Stomach (tissue), 9 donors: ENCODE measurements around the gene PNPLA5. TPM values are rescaled to one million over a fixed set of nuclear protein-coding genes. Genes with fewer than 3 reads are reported as not detected.

Source experiments
- DNase-seq, 2 donors: peaks; one replicate each; pipeline versions ENCODE4 v3.0.0 to v3.0.0-alpha.2; 2013 to 2019
- H3K27ac ChIP-seq, 5 donors: fragments of 200-600 bp in 4 of 5; sonication (generic) in 4 of 5; one replicate each; pipeline ENCODE4 v1.5.1; 2013 to 2019; ENCODE audit warnings: mild to moderate bottlenecking in 1 of 5, moderate library complexity in 1 of 5
- H3K27me3 ChIP-seq, 3 donors: fragments of 200-600 bp; sonication (generic); one replicate each; pipeline ENCODE4 v1.5.1; 2017 to 2019; ENCODE audit warnings: mixed run types in 1 of 3
- H3K36me3 ChIP-seq, 4 donors: fragments of 200-600 bp; sonication (generic); 1 replicate in 3 of 4; 2 replicates in 1 of 4; pipeline ENCODE4 v1.5.1; 2016 to 2019
- H3K4me1 ChIP-seq, 4 donors: fragments of 200-600 bp; sonication (generic); one replicate each; pipeline ENCODE4 v1.5.1; 2016 to 2019
- H3K4me3 ChIP-seq, 4 donors: fragments of 200-600 bp; sonication (generic) in 3 of 4; one replicate each; pipeline ENCODE4 v1.5.1; 2016 to 2019; ENCODE audit warnings: mild to moderate bottlenecking in 1 of 4
- H3K9me3 ChIP-seq, 4 donors: fragments of 200-600 bp; sonication (generic); one replicate each; pipeline ENCODE4 v1.5.1; 2016 to 2019
- EP300 ChIP-seq: sonication (generic); formaldehyde crosslinking; IDR thresholded peaks from one replicate; pipeline ENCODE4 v1.6.1; 2017; ENCODE audit warnings: antibody characterized with exemption
- POLR2A ChIP-seq, 4 donors: fragments of 450-650 bp; IDR thresholded peaks; one replicate each; pipeline ENCODE4 v1.6.1; 2016; ENCODE audit warnings: antibody characterized with exemption in 4 of 4, control low read depth in 2 of 4, mild to moderate bottlenecking in 1 of 4, moderate library complexity in 1 of 4
- POLR2AphosphoS5 ChIP-seq, 3 donors: sonication (generic); formaldehyde crosslinking; IDR thresholded peaks; one replicate each; pipeline ENCODE4 v1.6.1; 2016; ENCODE audit warnings: antibody characterized with exemption in 3 of 3
- WGBS, 5 donors: extraction: QIAGEN DNeasy Blood & Tissue Kit in 3 of 5; methylation state at CpG; one replicate each; pipeline versions ENCODE4 v1.1.5 to v1.1.7; 2013 to 2018; 5-methylcytosine and 5-hydroxymethylcytosine counted together
- intact Hi-C: fragments of 100-400 bp; cut with DNase I; formaldehyde crosslinking; loops from one replicate; pipeline ENCODE4 v1.15.1; 2023; ENCODE audit warnings: low total_unique reads
- polyA plus RNA-seq, 3 donors: library from polyadenylated mRNA; stranded (reverse); fragments of 200-250 nt; gene quantifications; one replicate each; pipeline ENCODE4 v1.2.3, GENCODE V29; 2013
- total RNA-seq, 5 donors: library from RNA; depleted of rRNA; stranded (reverse); fragments of >200 nt; gene quantifications; one replicate each; pipeline versions ENCODE4 v1.1.0 to v1.2.3, GENCODE V29; 2014 to 2016
- TF ChIP-seq, protein P1 (sequence below), 7 experiments: fragments of 450-650 bp in 4 of 7; fragments of 200-600 bp in 3 of 7; sonication (generic) in 3 of 7; IDR thresholded peaks; one replicate each; pipeline ENCODE4 v1.5.1; 2016 to 2019; ENCODE audit warnings: antibody characterized with exemption in 7 of 7, control low read depth in 2 of 7, mild to moderate bottlenecking in 1 of 7
- donor health status: healthy with polysubstance abuse.
- donor health status: Bipolar disorder and iron deficiency.
- donor health status: healthy.

The PNPLA5 gene
- total and polyA plus RNA-seq, 8 donors: not detected

DNA sequence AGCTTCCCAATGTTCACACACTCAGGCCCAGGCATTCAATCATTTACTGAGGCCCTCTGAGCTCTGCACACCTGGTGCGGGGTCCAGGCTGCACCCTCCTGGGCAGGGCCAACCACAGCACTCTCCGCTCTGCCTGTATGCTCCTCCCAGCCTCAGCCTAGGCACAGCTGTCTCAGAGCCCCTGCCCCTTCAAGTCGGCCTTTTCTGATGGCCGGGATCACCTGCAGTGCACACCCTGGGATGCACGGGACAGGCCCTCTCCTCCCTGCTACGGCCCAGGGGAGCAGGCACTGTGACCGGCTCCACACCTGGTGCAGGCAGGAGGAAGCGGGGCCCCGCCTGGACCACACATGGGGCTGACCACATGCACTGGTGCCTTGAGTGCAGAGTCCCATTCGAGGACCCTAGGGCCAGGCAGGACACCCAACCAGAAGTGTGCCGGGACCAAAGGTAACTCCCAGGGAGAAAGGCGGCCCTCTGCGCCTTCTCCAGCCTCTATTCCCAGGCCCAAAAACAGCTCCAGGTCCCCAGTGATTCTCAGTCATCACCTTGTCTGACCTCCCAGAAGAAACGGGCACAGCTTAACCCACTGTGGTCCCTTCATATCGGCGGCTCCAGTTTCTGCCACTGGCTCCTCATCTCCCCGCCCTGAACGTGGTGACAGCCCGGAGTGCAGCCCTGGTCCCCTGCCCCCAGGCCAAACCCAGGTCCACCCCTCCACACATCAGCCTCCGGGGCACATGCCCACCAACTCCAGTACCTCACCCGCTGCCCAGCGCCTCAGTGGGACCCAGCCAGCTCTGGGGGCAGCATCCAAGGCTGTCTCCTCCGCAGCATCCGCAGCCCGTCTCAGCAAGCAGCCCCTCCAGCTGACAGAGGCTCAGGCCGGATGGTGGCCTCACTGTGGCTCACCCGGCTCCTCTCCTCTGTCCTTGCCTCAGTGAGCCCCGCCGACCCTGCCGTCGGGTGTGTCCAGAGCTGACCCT, 47.0 kb downstream of the PNPLA5 start:
- WGBS, 5 donors: 80 to 85% (median 82%) methylated on average over 25 to 31 of the region's 31 CpGs
- Histone ChIP-seq H3K9me3 (no peaks in the 10 kb centered on the region), H3K36me3 (no peaks in the 10 kb centered on the region), H3K4me3 (no peak overlapping the region), H3K27me3 (peaks cover 0 to 43% (median 2%) of the 10 kb centered on the region in 3 donors), H3K4me1 (no peaks in the 10 kb centered on the region), H3K27ac (no peak overlapping the region)
- intact Hi-C loops: no loop called here
- DNase-seq: no peak
- TF ChIP-seq, protein P1, sequence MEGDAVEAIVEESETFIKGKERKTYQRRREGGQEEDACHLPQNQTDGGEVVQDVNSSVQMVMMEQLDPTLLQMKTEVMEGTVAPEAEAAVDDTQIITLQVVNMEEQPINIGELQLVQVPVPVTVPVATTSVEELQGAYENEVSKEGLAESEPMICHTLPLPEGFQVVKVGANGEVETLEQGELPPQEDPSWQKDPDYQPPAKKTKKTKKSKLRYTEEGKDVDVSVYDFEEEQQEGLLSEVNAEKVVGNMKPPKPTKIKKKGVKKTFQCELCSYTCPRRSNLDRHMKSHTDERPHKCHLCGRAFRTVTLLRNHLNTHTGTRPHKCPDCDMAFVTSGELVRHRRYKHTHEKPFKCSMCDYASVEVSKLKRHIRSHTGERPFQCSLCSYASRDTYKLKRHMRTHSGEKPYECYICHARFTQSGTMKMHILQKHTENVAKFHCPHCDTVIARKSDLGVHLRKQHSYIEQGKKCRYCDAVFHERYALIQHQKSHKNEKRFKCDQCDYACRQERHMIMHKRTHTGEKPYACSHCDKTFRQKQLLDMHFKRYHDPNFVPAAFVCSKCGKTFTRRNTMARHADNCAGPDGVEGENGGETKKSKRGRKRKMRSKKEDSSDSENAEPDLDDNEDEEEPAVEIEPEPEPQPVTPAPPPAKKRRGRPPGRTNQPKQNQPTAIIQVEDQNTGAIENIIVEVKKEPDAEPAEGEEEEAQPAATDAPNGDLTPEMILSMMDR (IDR thresholded peaks at IDR 0.05): no peak
- no peak for TF ChIP-seq EP300
- TF ChIP-seq POLR2AphosphoS5 (IDR thresholded peaks at IDR 0.05): no peak
- TF ChIP-seq POLR2A (IDR thresholded peaks at IDR 0.05): no peak

DNA sequence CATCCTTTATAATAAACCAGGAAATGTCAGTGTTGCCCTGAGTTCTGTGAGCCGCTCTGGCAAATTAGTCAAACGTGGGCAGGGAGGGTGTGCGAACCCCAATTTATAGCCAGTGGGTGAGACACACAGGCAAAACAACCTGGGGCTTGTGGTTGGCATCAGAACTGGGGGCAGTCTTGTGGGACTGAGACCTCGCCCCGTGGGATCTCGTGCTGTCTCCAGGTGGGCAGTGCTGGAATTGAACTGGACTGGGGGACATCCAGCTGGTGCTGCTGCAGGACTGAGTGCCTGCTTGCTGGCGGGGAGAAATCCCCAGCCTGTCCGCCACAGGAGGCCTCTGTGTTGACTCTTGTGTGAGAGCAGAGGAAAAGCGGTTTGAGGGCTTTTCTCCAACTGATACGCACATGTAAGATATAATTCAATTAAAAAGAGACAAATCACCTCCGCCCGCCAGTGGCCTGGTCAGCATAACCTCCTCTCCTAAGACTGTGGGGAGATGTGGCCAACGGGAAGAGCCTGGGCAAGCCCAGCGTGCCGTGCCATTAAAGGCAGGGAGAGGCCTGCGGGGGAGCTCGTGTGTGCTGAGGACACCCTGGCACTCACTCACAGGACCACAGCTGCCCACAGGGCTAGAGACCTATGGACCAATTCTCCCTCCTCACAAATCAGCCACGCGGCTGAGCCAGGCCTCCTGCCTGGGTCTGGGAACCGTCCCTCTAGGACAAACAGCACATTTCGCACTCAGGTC, 47.9 kb downstream of the PNPLA5 start:
- no peak for DNase-seq
- no peak for TF ChIP-seq EP300
- TF ChIP-seq POLR2AphosphoS5 (IDR thresholded peaks at IDR 0.05): no peak
- no peak for TF ChIP-seq POLR2A (IDR thresholded peaks at IDR 0.05)
- TF ChIP-seq, protein P1 (IDR thresholded peaks at IDR 0.05): no peak
- Histone ChIP-seq H3K27me3 (peaks cover 0 to 34% (median 0%) of the 10 kb centered on the region in 3 donors), H3K27ac (no peak overlapping the region), H3K36me3 (no peaks in the 10 kb centered on the region), H3K4me3 (no peak overlapping the region), H3K4me1 (no peaks in the 10 kb centered on the region), H3K9me3 (no peaks in the 10 kb centered on the region)
- intact Hi-C loops: no loop called here
- WGBS, 5 donors: 76 to 81% (median 79%) methylated on average over 16 to 21 of the region's 21 CpGs

DNA sequence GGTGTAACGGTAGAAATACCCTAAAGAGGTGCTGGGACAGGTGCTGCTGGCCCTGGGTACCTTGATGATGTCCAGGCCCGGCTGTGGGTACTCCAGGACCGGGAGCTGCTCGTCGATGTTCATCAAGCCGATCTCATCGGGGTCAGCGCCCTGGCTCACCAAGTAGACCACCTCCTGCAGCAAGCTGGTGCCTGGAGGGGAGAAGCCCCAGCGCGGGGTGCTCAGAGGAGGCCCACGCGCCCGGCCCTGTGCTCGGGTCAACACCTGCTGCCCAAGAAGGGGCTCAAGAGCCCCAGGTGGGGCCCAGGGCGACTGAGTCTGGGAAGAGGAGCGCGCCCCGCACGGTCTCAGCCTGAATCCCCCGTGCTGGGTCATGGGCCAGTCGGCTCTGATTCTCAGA, 50.1 kb downstream of the PNPLA5 start:
- H3K27me3 ChIP-seq: peaks cover 0 to 21% (median 0%) of the 10 kb centered on the region in 3 donors
- DNase-seq: no peak
- no peak overlapping the region for H3K27ac ChIP-seq
- no peaks in the 10 kb centered on the region for H3K4me1 ChIP-seq
- 85 to 92% (median 92%) methylated on average over 16 to 21 of the region's 21 CpGs for WGBS, 5 donors
- no peaks in the 10 kb centered on the region for H3K9me3 ChIP-seq
- no peaks in the 10 kb centered on the region for H3K36me3 ChIP-seq
- intact Hi-C loops: no loop called here
- TF ChIP-seq, protein P1 (IDR thresholded peaks at IDR 0.05): no peak
- TF ChIP-seq POLR2A (IDR thresholded peaks at IDR 0.05) (no peak), POLR2AphosphoS5 (IDR thresholded peaks at IDR 0.05) (no peak), EP300 (no peak)
- no peak overlapping the region for H3K4me3 ChIP-seq

DNA sequence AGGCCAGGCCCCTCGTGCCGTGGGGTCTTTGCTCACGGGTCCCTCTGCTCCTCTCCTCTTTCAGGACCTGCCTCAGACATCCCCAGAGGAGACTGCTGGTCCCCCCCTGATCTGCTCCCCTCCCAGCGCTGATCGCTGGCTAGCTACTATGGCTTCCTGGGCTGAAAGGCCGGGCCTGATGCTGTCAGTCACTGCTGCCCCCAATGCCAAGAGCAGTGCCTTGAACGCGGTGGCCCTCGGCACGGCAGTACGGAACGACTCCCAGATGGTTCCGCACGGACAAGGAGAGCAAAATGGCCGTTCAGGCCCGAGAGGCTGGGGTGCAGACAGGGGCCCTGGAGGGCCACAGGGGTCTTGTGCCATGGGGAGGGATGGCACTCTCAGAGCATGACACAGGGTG, 51.0 kb downstream of the PNPLA5 start:
- no peak for TF ChIP-seq EP300
- TF ChIP-seq, protein P1 (IDR thresholded peaks at IDR 0.05): no peak
- no peak for TF ChIP-seq POLR2A (IDR thresholded peaks at IDR 0.05)
- no peak for TF ChIP-seq POLR2AphosphoS5 (IDR thresholded peaks at IDR 0.05)
- intact Hi-C loops: no loop called here
- Histone ChIP-seq H3K9me3 (no peaks in the 10 kb centered on the region), H3K27me3 (peaks cover 0 to 30% (median 0%) of the 10 kb centered on the region in 3 donors), H3K4me3 (no peak overlapping the region), H3K27ac (no peak overlapping the region), H3K36me3 (no peaks in the 10 kb centered on the region), H3K4me1 (no peaks in the 10 kb centered on the region)
- 71 to 88% (median 83%) methylated on average over 16 of the region's 16 CpGs for WGBS, 5 donors
- DNase-seq: no peak
